ENCODE results near the gene ASCC3.

Gene ASCC3

DNA sequence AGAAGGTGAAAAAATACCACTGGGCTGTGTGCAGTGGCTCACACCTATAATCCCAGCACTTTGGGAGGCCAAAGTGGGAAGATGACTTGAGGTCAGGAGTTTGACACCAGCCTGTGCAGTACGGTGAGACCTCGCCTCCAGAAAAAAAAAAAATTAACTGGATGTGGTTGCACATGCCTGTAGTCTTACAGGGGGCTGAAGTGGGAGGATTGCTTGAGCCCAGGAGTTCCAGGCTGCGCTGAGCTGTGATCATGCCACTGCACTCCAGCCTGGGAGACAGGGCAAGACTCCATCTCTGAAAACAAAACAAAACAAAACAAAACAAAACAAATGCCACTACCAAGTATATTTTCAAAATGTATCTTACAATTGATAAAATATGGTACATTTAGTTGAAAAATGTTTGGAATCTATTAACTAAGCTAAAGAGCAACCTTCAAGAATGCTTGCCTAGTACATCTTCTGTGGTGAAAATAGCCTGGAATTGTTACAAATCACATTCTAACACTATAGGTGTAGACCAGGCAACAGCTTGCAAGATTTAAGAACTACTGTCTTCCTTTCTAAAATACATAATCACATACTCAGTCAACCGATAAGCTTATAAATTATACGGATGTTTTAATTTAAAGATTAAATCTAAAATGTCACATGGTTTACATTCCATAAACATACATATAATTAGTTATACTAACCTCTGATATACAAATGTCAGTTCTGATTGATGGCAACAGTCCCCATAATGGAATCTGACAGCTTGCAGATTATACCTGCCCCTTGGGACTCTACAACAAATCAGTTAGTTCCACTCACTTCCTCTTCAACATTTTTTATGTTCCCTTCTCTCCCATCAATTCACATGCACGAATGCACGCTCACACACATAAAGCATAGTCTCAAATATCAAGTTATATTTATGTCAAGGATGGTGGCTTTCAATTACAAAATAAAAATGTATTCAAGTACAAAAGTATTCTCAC lies 150.8 kb downstream of the ASCC3 start:
- no peak for DNase-seq (ENCODE audit: low read depth in 2 of 3, low spot score in 1 of 3)

DNA sequence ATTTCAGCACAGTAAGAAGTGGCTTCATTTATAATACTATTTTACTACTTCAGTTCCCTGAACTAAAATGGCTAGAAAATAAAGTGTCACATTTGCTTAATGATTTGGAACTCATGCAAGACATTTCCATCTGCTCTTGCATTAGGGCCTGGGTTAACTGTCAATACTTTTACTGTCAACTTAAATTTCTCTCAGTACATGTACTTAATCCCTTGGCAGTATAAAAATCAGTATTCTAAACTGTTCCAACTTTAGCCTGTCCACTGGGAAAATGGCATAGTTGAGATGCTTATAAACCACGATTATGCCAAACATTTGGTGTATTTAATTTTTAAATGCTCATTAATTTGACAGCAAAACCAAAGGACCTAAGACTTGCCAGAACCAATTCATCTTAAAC lies 154.5 kb downstream of the ASCC3 start:
- no peak for DNase-seq (ENCODE audit: low read depth in 2 of 3, low spot score in 1 of 3)

DNA sequence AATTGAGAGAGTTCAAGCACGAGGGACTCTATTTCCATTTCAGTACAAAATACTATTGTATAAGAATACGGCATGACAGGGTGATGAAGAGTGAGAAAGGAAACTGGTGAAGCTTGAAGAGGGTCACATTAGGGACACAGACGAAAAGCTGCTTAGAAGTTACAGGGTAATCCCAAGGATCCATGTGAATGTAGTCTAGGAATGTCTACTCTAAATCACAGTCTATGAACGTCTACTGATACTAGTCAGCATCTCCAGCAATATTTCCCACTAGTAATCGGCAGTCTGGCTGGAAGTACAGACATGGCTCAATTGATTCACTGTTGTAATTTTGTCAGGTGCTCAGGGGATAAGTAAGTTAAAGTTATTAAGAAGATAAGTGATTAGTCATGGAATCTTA lies 156.4 kb downstream of the ASCC3 start:
- DNase-seq (ENCODE audit: low read depth in 2 of 3, low spot score in 1 of 3), result no peak

DNA sequence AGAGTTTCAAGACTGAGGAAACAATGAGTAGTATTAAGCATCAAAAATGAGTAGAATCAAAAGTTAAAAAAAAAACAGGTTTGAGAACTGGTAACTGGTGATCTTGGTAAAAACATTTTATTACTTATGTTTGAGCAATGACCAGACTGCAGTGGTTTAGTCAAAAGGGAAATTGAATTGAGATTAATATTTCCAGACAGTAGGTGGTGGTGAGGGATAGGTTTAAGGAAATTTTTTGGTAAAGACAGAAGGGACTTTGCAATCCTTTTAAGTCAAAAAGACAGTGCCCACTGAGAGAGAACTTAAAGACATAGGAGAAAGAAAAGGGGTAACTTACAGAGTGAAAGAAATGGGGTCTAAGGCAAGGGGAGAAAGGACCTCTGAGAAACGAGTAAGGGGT lies 156.9 kb downstream of the ASCC3 start:
- DNase-seq (ENCODE audit: low read depth in 2 of 3, low spot score in 1 of 3), result no peak

DNA sequence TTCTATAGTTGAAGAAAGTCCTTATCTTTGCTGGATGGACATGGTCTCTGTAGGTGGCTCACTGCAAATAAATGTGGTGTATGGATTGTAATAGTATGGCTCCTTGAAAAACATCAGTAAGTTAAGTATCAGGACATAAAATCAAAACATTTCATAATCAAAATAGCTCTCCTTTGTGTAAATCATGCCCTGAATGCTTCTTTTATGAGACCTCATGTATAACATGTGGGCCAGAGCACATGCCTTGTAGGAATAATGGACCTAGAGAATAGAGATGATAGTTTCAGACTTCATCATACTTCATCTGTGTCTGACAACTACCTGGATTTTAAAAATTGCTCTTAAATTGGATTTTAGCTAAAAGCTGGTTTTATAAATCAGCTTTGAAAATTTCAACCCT lies 159.9 kb downstream of the ASCC3 start:
- DNase-seq (ENCODE audit: low read depth in 2 of 3, low spot score in 1 of 3), result no peak

DNA sequence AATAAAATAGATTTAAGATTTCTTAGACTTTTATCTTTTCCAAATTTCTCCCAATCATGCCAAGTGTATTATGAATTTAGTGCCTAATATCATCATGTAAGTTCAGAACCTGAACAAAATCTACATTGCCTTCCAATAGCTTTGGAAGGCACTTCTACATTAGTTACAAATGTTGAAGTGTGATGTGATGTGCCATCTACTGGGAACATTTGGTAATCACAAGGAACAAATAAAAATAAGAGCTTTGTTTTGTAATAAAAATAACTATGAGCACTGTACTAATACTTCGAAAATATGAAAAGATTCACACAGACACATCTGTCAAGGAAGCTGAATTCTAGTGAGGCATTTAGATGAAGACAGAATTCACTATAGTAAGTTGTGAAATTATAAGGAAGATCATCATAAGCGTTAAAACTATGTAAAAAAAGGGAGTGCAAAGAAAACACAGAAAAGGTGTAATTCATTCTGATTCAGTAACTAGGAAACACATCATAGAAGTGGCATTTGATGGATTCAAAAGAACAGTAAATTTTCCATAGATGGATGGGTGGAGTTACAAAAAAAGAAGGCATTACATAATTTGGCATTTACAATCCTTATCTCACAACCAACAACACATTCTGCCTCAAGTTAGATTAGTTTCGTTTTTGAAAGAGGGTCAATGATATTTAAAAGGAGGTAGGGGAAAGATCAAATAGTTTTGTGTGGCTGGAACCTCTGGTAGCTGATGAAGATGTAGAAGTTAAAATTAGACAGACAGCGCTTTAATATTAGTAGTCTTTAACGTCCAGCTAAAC lies 161.0 kb downstream of the ASCC3 start:
- no peak for DNase-seq (ENCODE audit: low read depth in 2 of 3, low spot score in 1 of 3)

DNA sequence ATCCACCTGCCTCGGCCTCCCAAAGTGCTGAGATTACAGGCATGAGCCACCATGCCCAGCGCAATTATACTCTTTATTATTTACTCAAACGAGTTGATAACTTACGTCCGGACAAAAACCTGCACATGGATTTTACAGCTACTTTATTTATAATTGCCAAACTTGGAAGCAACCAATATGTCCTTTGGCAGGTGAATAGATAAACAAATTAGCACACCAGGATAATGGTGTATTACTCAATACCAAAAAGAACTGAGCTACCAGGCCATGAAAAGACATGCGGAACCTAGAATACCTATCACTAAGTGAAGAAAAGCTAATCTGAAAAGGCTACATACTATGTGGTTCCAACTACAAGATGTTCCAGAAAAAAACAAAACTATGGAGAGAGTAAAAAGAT lies 168.1 kb downstream of the ASCC3 start:
- DNase-seq (ENCODE audit: low read depth in 2 of 3, low spot score in 1 of 3), result no peak

DNA sequence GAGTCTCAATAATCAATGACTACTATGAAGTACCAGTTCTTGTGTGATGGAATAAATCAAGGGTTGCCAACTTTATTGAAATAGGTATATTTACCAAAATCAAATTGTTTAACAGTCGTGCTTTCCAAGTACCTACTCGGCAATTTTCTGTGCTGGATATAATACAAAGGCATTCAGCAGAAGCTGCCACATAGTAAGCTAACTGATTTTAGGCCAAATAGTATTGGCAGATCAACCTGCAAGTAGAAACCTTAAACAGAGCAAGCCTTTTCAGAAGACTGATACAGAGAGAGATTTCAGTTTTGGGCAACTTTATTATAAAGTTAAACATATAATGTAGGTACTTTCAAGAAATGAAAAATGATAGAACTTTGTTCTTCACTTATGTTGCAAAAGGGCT lies 174.6 kb downstream of the ASCC3 start:
- no peak for DNase-seq (ENCODE audit: low read depth in 2 of 3, low spot score in 1 of 3)

DNA sequence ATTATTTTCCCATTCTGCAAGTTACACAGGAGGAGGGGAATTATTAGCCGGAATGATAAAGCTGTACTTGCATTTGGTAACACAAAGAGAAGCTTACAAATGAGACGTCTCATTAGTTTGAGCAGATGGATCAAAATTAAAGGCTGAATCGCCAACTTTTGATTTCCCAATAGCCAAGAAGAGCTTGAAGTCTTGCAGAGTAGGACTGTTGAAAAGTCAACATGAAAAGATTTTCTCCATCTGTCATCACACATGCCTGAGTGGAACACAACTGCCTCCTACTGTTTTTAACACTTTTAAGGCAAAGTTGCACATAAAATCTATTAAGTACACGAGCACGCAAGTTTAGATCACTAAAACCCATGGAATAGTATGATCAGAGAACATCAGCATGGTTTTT lies 176.2 kb downstream of the ASCC3 start:
- DNase-seq (ENCODE audit: low read depth in 2 of 3, low spot score in 1 of 3), result no peak

DNA sequence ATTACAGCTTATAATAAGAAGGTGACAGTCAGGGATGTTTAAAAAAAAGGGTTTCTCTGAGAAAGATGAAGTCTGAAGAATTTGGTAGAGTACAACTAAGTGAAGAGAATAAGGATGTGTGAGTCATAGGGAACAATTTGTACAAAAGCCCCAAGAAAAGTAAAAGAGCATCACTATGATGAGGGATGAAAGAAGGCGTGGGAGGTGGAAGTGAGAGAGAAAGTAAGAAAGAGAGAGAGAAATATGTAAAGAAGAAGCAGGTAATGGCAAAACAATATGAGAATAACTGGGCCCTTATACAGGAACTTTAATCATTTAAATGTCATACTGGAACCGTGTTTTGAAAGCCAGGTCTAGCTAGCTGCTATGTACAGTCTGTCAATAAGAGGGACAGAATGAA lies 179.4 kb downstream of the ASCC3 start:
- DNase-seq (ENCODE audit: low read depth in 2 of 3, low spot score in 1 of 3), result no peak

DNA sequence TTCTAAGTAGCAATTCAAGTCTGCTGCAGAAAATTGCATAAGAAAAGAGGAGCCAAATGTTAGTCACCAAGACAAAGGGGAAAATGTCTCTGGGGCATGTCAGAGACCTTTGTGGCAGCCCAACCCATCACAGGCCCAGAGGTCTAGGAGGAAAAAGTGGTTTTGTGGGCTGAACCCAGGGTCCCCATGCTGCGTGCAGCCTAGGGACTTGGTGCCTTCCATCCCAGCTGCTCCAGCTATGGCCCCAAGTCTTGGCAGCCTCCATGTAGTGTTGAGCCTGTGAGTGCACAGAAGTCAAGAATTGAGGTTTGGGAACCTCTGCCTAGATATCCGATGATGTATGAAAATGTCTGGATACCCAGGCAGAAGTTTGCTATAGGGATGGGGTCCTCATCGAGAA lies 181.1 kb downstream of the ASCC3 start:
- no peak for DNase-seq (ENCODE audit: low read depth in 2 of 3, low spot score in 1 of 3)

DNA sequence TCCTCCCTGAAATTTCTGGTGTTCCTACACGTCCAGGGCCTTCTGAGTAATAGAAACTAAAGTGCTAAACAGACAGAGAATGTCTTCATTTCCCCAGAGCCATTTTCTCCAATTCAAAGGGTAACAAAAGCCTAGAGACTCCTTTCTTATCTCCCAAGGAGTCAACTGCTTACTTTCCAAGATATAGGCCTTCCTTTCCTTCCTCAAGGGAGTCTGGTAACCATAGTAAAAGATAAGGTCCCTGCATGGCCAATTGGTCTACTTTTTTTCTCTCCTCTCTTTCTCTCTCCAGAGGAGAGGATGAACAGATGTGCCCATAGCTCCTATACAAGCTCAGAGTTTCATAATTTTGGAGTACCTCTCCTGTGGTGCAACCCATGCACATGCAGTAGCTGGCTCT lies 185.7 kb downstream of the ASCC3 start:
- DNase-seq (ENCODE audit: low read depth in 2 of 3, low spot score in 1 of 3), result no peak

DNA sequence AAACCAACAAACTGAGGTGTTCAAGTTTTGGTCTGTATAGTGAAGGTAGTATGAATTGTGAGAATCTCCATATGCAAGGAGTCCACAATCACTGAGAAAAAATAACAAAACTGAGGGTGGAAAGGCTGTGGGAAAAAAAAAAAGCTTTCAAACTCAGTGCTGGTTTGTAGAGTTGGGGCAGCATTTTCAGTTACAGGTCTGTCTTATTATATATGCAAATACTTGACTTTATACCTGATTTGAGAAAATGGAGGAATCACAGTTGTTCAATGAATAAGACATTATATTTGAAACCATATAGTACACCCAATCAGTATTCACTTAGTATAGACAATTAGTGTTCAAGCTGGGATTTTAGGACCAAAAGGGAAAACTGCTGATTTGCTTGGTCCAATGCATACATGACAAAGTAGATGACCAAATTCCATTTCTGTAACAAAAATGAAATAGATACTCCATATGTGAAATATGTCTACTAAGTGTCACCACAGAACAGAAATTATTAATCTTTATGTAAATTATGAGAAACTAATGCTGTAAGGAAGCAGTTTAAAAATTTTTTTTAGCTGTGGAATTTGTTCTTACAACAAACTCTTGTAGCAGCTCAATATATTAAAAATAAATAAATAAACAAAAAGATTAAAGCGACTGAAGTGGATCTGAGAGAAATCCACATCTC lies 187.7 kb downstream of the ASCC3 start:
- DNase-seq (ENCODE audit: low read depth in 2 of 3, low spot score in 1 of 3), result no peak

DNA sequence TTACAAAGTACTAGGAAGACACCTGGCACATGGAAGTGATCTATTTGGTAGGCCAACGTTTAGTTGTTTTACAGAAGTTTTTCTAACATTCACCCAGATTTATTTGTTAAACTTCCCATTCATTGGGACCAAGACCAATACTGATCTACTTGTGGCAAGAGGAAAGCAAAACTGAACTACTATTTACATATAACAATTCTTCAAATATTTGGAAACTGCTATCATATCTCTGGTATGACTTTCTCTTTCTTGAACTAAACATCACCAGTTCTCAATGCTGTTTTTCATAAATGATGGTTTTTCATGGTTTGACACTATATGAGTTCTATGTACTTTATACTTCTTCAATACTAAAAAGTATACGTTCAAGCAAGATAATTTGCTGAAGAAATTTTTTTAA lies 189.2 kb downstream of the ASCC3 start:
- no peak for DNase-seq (ENCODE audit: low read depth in 2 of 3, low spot score in 1 of 3)

DNA sequence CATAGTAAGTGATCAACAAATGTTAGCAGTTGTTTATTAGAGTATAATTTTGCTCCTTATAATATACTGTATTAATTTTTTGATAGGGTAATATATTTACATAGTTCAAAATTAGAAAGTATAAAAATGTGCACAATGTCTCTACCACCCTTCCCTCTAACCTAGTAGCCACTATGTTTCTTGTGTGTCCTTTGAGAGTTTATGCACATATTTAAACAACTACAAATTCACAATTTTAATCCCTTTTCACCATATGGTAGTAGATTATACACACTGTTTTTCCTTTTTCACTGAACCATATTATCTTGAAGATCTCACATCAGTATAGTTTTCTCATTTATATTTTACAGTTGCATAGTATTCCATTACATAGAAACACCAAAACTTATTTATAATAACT lies 194.9 kb downstream of the ASCC3 start:
- no peak for DNase-seq (ENCODE audit: low read depth in 2 of 3, low spot score in 1 of 3)

DNA sequence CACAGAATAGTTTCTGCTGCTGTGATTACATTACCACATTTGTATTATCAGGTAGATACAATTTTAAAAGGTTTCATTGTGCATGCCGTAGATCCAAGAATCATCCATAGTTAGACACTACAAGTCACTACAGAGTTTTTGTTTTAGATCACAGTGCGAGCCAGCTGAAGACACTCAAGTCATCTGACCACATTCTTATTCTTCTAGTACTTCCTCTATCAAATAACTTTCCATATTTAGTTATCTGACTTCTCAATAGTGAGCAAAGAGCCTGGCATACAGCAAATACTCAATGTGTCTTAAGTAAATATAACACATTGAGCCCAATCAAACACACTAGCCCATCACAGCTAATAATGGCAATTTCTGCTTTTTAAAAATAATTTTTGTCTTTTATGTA lies 195.4 kb downstream of the ASCC3 start:
- DNase-seq (ENCODE audit: low read depth in 2 of 3, low spot score in 1 of 3), result no peak

DNA sequence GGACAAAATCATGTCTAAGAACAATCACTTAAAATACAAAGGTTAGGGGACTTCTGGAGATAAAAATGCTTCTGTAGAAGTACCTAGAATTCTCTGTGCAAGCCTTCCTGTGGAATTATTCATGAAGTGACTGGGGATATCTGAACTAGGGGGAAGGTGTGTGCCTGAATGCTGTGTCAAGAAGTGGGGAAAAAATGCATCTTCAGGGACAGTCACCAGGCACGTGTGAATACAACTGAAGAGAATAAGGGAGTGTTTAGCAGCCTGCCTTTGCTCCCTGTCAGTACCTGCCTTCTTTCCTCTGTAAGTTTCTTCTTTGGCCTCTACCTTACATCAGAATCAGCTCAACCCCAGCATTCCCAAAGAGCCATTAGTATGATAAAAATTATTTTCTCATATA lies 201.0 kb downstream of the ASCC3 start:
- DNase-seq (ENCODE audit: low read depth in 2 of 3, low spot score in 1 of 3), result no peak

DNA sequence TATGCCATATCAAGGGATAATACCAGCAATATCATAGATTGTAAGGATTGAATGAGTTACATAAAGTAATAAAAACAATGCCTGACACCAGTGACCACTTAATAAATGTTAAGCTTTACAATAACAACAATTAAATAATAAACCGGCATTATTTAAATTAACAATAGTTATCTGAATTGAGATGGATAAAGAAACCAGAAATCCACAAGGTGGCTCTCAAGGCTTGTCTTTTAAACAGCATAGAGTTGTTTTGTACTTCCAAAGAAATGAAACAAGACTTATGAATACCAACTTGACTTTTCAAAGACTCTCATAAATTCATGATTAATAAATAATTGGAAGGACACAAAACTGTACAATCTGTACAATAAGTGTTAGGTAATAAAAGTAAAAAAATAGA lies 203.1 kb downstream of the ASCC3 start:
- DNase-seq (ENCODE audit: low read depth in 2 of 3, low spot score in 1 of 3), result no peak

DNA sequence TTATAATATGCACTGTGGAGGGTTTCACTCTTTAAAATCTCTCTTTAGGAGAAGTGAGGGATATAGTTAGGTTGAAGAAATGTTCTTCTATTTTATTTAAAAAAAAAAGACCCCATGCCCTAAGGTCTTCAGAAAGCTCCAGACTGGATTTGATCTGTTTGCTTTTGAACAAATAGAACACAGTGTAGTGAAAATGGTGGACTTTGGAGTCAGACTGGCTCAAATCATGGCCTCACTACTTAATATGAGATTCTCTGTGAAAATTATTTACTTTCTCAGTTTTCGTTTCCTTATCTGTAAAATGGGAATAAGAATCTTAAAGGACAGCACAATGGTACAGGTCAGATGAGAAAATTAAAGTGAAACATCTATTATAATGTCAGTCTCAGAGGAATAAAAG lies 203.9 kb downstream of the ASCC3 start:
- DNase-seq (ENCODE audit: low read depth in 2 of 3, low spot score in 1 of 3), result no peak

DNA sequence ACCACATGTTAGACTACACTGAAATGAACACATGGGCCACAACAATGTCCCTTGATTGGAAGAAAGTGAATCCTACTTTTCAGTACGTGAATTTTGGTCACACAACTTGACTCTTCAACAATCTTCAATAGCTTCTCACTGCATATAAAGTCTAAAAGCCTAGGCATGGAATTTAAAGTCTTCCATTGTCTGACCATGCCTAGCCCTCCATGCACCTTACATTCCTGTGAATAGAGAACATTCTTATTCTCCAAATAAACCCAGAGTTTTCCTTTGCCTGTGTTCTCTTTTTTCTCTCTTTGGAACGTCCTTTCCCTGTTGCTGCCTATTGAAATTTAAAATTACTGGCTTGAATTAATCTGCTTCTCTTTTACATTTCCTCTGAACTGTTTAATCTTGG lies 207.5 kb downstream of the ASCC3 start:
- no peak for DNase-seq (ENCODE audit: low read depth in 2 of 3, low spot score in 1 of 3)

DNA sequence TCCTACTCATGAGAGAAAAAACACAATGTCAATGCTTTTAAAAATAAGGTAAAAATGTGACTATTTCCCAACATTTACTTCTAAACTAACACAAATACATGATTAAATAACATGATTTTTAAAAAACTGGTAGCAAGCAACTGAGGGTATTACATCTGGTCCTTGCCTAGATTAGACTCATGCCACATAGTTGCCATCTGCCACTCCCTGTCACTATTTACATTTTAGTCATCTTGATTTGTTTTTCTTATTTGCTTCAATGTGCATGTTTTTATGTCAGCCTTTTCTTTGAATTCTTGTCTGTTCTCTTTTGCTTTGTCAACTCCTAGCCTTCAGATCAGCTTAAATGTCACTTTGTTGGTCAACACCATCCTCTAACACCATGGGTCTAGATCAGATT lies 209.4 kb downstream of the ASCC3 start:
- DNase-seq (ENCODE audit: low read depth in 2 of 3, low spot score in 1 of 3), result no peak

DNA sequence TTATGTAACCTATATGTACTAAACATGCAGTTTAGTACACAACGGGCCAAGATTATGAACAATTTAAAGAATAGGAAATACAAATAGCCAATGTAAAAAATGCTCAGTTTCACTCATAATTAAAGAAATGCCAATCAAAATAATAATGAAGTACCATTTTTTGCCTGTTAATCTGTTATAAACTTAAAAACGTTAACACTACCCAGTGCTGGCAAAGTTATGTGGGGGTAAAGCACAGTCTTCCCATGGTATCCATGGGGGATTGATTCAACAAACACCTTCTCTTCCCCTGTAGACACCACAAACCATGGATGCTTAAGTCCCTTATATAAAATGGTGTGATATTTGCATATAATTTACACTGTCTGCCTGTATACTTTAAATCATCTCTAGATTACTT lies 211.1 kb downstream of the ASCC3 start:
- DNase-seq (ENCODE audit: low read depth in 2 of 3, low spot score in 1 of 3), result no peak
